ENCODE results near the gene SLC4A8. TPM values are rescaled to one million over a fixed set of nuclear protein-coding genes. Genes with fewer than 3 reads are reported as not detected.

SLC4A8 gene
- total RNA-seq, 1 experiment from 2014 or later = 26.3 TPM

- Histone ChIP-seq H4K8ac (replicated peaks; ENCODE audit: insufficient read length, low read depth, low read length) (no peak overlapping the region), H3K4me1 (ENCODE audit: insufficient read depth, low read length) (peaks cover 6% of the 10 kb centered on the region; the same call in 1 of the 2 replicates), H3K4ac (ENCODE audit: low read depth, low read length) (no peak overlapping the region), H3K18ac (ENCODE audit: insufficient read length, low read depth, low read length) (no peak overlapping the region), H4K91ac (ENCODE audit: insufficient read length, low read depth, low read length) (no peak overlapping the region), H3K23ac (ENCODE audit: insufficient read length, low read depth, low read length) (no peak overlapping the region), H2AK5ac (ENCODE audit: insufficient read length, low read length) (no peak overlapping the region), H4K20me1 (ENCODE audit: control insufficient read depth, insufficient read depth, insufficient read length) (no peaks in the 10 kb centered on the region), H3K79me2 (ENCODE audit: insufficient read depth, low read length) (no peaks in the 10 kb centered on the region), H2BK5ac (ENCODE audit: insufficient read length, low read length) (no peak overlapping the region), H2BK15ac (ENCODE audit: low read depth, low read length) (no peak overlapping the region), H3K14ac (ENCODE audit: insufficient read depth, low read length) (no peak overlapping the region), H4K5ac (ENCODE audit: insufficient read length, low read depth, low read length) (no peak overlapping the region), H3K27me3 (ENCODE audit: insufficient read depth, low read length) (no peaks in the 10 kb centered on the region), H3K23me2 (ENCODE audit: insufficient read length, low read depth, low read length, poor library complexity, severe bottlenecking) (peaks cover 3% of the 10 kb centered on the region), H2BK12ac (ENCODE audit: insufficient read length, low read depth, low read length) (no peak overlapping the region), H3T11ph (ENCODE audit: low read length) (no peak overlapping the region), H3K27ac (ENCODE audit: insufficient read length, low read depth, low read length) (no peak overlapping the region), H3K79me1 (ENCODE audit: insufficient read depth, low read depth, low read length, poor library complexity, severe bottlenecking) (no peaks in the 10 kb centered on the region), H2AFZ (ENCODE audit: low read length) (no peak overlapping the region), H3K9me3 (ENCODE audit: control insufficient read depth, low read depth, low read length) (no peaks in the 10 kb centered on the region), H3K4me2 (ENCODE audit: insufficient read depth, insufficient read length, low read length) (no peak overlapping the region), H3K9ac (ENCODE audit: extremely low read depth, insufficient read length, low read length) (no peak overlapping the region), H2BK120ac (ENCODE audit: low read depth, low read length, poor library complexity, severe bottlenecking) (no peak overlapping the region), H3K56ac (ENCODE audit: insufficient read length, low read depth, low read length) (no peak overlapping the region), H2BK20ac (ENCODE audit: low read depth, low read length, poor library complexity, severe bottlenecking) (no peak overlapping the region)
- Mint-ChIP-seq H3K4me1 (peaks cover 46 to 48% of the 10 kb centered on the region in 2 experiments), H3K9me3 (no peaks in the 10 kb centered on the region), H3K36me3 (ENCODE audit: insufficient read depth in 1 of 3, low read depth in 3 of 3) (no peaks in the 10 kb centered on the region), H3K27ac (no peak overlapping the region), H3K4me3 (peak overlapping the region in 1 of 2 experiments; percentile 21; a peak in 1 of 5 replicates), H3K27me3 (ENCODE audit: low read depth) (peaks cover 6% of the 10 kb centered on the region)
- no peak for TF ChIP-seq CTCF (conservative IDR thresholded peaks at IDR 0.05)
- no CpG with 5 or more reads among the region's 17 CpGs for WGBS (ENCODE audit: extremely low coverage, insufficient read length, low lambda C conversion rate)
- no peak for DNase-seq
Measured at GRCh38 chr12:51534216-51535074, 109.8 kb downstream of the SLC4A8 start.

Data from H9 (cell line).